H9 (cell line): ENCODE measurements around the gene INSIG1. TPM values are rescaled to one million over a fixed set of nuclear protein-coding genes. Genes with fewer than 3 reads are reported as not detected.

Source experiments
- DNase-seq: peaks from one replicate; pipeline ENCODE4 v3.0.0-alpha.2; 2017
- H2AFZ ChIP-seq: one replicate; pipeline ENCODE4 v1.6.1; 2013; ENCODE audit warnings: mild to moderate bottlenecking, low read length, control low read depth, moderate library complexity
- H2AK5ac ChIP-seq: 2 replicates; pipeline ENCODE4 v1.6.1; 2013; ENCODE audit warnings: low read length, control low read depth, mixed read lengths; ENCODE audit not compliant: insufficient read length
- H2BK120ac ChIP-seq: one replicate; pipeline ENCODE4 v1.6.1; 2013; ENCODE audit warnings: low read depth, mild to moderate bottlenecking, low read length, control low read depth, inconsistent platforms; ENCODE audit not compliant: poor library complexity, severe bottlenecking
- H2BK12ac ChIP-seq: 2 replicates; pipeline ENCODE4 v1.6.1; 2013; ENCODE audit warnings: low read length, control low read depth, mixed read lengths, low read depth; ENCODE audit not compliant: insufficient read length
- H2BK15ac ChIP-seq: 2 replicates; pipeline ENCODE4 v1.6.1; 2013; ENCODE audit warnings: low read depth, low read length, control low read depth
- H2BK20ac ChIP-seq: one replicate; pipeline ENCODE4 v1.6.1; 2013; ENCODE audit warnings: low read depth, mild to moderate bottlenecking, low read length, control low read depth, inconsistent platforms; ENCODE audit not compliant: poor library complexity, severe bottlenecking
- H2BK5ac ChIP-seq: 2 replicates; pipeline ENCODE4 v1.6.1; 2013; ENCODE audit warnings: low read length, control low read depth, mixed read lengths; ENCODE audit not compliant: insufficient read length
- H3K14ac ChIP-seq: 2 replicates; pipeline ENCODE4 v1.6.1; 2013; ENCODE audit warnings: low read length, control low read depth; ENCODE audit not compliant: insufficient read depth
- H3K18ac ChIP-seq: 2 replicates; pipeline ENCODE4 v1.6.1; 2013; ENCODE audit warnings: low read depth, mild to moderate bottlenecking, mixed read lengths, low read length, control low read depth; ENCODE audit not compliant: insufficient read length
- H3K23ac ChIP-seq: 2 replicates; pipeline ENCODE4 v1.6.1; 2013; ENCODE audit warnings: low read length, control low read depth, mixed read lengths, low read depth; ENCODE audit not compliant: insufficient read length
- H3K23me2 ChIP-seq: 2 replicates; pipeline ENCODE4 v1.6.1; 2013; ENCODE audit warnings: low read depth, mild to moderate bottlenecking, mixed read lengths, low read length, control low read depth; ENCODE audit not compliant: insufficient read length, poor library complexity, severe bottlenecking
- H3K27ac ChIP-seq: 2 replicates; pipeline ENCODE4 v1.5.1; 2013; ENCODE audit warnings: low read length, control low read depth, mixed read lengths, low read depth; ENCODE audit not compliant: insufficient read length
- H3K27me3 ChIP-seq: 2 replicates; pipeline ENCODE4 v1.6.1; 2013; ENCODE audit warnings: low read length, control low read depth, inconsistent platforms; ENCODE audit not compliant: insufficient read depth
- H3K4ac ChIP-seq: 2 replicates; pipeline ENCODE4 v1.6.1; 2013; ENCODE audit warnings: low read depth, mild to moderate bottlenecking, control low read depth, inconsistent platforms, low read length, moderate library complexity
- H3K4me1 ChIP-seq: 2 replicates; pipeline ENCODE4 v1.6.1; 2013; ENCODE audit warnings: low read length, control low read depth, inconsistent platforms; ENCODE audit not compliant: insufficient read depth
- H3K4me2 ChIP-seq: 2 replicates; pipeline ENCODE4 v1.6.1; 2013; ENCODE audit warnings: low read length, control low read depth, mixed read lengths; ENCODE audit not compliant: insufficient read length, insufficient read depth
- H3K56ac ChIP-seq: 2 replicates; pipeline ENCODE4 v1.6.1; 2013; ENCODE audit warnings: low read depth, mild to moderate bottlenecking, mixed read lengths, low read length, control low read depth; ENCODE audit not compliant: insufficient read length
- H3K79me1 ChIP-seq: 2 replicates; pipeline ENCODE4 v1.6.1; 2013; ENCODE audit warnings: low read depth, mild to moderate bottlenecking, moderate library complexity, low read length, control low read depth, inconsistent platforms; ENCODE audit not compliant: insufficient read depth, poor library complexity, severe bottlenecking
- H3K79me2 ChIP-seq: 2 replicates; pipeline ENCODE4 v1.6.1; 2013; ENCODE audit warnings: low read length, control low read depth, inconsistent platforms; ENCODE audit not compliant: insufficient read depth
- H3K9ac ChIP-seq: 2 replicates; pipeline ENCODE4 v1.6.1; 2013; ENCODE audit warnings: low read length, control low read depth, mixed read lengths; ENCODE audit not compliant: insufficient read length; ENCODE audit errors: extremely low read depth
- H3K9me3 ChIP-seq: one replicate; pipeline ENCODE4 v1.6.1; 2013; ENCODE audit warnings: low read depth, low read length, inconsistent platforms; ENCODE audit not compliant: control insufficient read depth
- H3T11ph ChIP-seq: one replicate; pipeline ENCODE4 v1.6.1; 2013; ENCODE audit warnings: mild to moderate bottlenecking, low read length, control low read depth, inconsistent platforms
- H4K20me1 ChIP-seq: one replicate; pipeline ENCODE4 v1.6.1; 2013; ENCODE audit not compliant: control insufficient read depth, insufficient read length, insufficient read depth
- H4K5ac ChIP-seq: 2 replicates; pipeline ENCODE4 v1.6.1; 2013; ENCODE audit warnings: low read depth, mild to moderate bottlenecking, mixed read lengths, low read length, control low read depth; ENCODE audit not compliant: insufficient read length
- H4K8ac ChIP-seq: replicated peaks from 2 replicates; pipeline ENCODE4 v1.6.1; 2013; ENCODE audit warnings: low read length, control low read depth, mixed read lengths, low read depth; ENCODE audit not compliant: insufficient read length
- H4K91ac ChIP-seq: 2 replicates; pipeline ENCODE4 v1.6.1; 2013; ENCODE audit warnings: low read depth, mild to moderate bottlenecking, moderate library complexity, mixed read lengths, low read length, control low read depth; ENCODE audit not compliant: insufficient read length
- H3K27ac Mint-ChIP-seq, 3 experiments: 2 replicates in 2 of 3; 3 replicates in 1 of 3; pipeline ENCODE4 v1.8.0; 2020 to 2021; ENCODE audit warnings: mixed read lengths in 3 of 3, mild to moderate bottlenecking in 1 of 3, moderate library complexity in 1 of 3
- H3K27me3 Mint-ChIP-seq: 2 replicates; pipeline ENCODE4 v1.8.0; 2021; ENCODE audit warnings: low read depth, mild to moderate bottlenecking, moderate library complexity, mixed read lengths
- H3K36me3 Mint-ChIP-seq, 3 experiments: 2 replicates in 2 of 3; 3 replicates in 1 of 3; pipeline ENCODE4 v1.8.0; 2020 to 2021; ENCODE audit warnings: low read depth in 3 of 3, mixed read lengths in 3 of 3; ENCODE audit not compliant: insufficient read depth in 1 of 3
- H3K4me1 Mint-ChIP-seq, 2 experiments: 2 replicates each; pipeline ENCODE4 v1.8.0; 2020; ENCODE audit warnings: mixed read lengths in 2 of 2
- H3K4me3 Mint-ChIP-seq, 2 experiments: 2 replicates in 1 of 2; 3 replicates in 1 of 2; pipeline ENCODE4 v1.8.0; 2020 to 2021; ENCODE audit warnings: mild to moderate bottlenecking in 2 of 2, mixed read lengths in 2 of 2, moderate library complexity in 1 of 2
- H3K9me3 Mint-ChIP-seq, 2 experiments: 2 replicates in 1 of 2; 3 replicates in 1 of 2; pipeline ENCODE4 v1.8.0; 2020; ENCODE audit warnings: mild to moderate bottlenecking in 2 of 2, mixed read lengths in 2 of 2, moderate library complexity in 1 of 2
- WGBS: extraction: QIAGEN DNeasy Blood & Tissue Kit; methylation state at CpG from one replicate; pipeline ENCODE4 v1.1.7; 2013; ENCODE audit warnings: missing lambda C conversion rate, low lambda C conversion rate, mixed read lengths; ENCODE audit not compliant: insufficient read length; ENCODE audit errors: extremely low coverage; 5-methylcytosine and 5-hydroxymethylcytosine counted together
- total RNA-seq: library from RNA; stranded (reverse); gene quantifications from 2 replicates; pipeline ENCODE4 v1.2.1, GENCODE V29; 2021
- TF ChIP-seq, protein P1 (sequence below): fragments of 200-600 bp; sonication (generic); conservative IDR thresholded peaks from 3 replicates; pipeline ENCODE4 v1.8.0; 2021; ENCODE audit warnings: antibody characterized with exemption, mild to moderate bottlenecking

The INSIG1 gene
- total RNA-seq, 1 experiment from 2014 or later, result 23.3 TPM

DNA sequence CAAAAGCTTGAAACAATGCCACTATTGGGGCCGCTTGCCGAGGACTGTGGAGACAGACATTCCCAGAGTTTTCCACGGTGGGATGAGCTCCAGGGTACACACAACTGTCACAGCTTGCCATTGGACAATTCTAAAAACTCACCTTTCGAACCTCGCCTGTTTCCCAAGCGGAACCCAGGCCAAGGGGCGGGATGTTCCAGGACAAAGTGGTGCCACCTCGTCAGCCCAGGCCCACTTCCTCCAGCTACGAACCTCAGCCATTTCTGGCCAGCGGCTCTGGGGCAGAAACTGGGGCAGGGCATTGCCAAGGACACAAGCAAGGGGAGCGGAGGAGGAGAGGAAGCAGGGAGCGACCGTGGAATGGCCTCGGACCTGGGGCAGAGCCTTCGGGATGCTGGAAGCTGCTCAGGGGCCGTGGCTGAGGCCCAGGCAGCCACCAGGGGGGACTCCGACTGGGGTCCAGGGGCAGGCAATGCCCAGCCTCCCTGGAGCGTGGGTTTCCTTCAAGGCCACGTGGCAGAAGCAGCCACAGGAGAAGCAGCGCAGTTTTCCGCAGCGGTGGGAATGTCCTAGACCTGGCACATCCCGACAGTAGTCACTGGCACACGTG is 44.7 kb upstream of the INSIG1 start:
- H3K27me3 Mint-ChIP-seq, result peaks cover 15% of the 10 kb centered on the region
- H2BK5ac ChIP-seq, result no peak overlapping the region
- no peaks in the 10 kb centered on the region for H4K20me1 ChIP-seq
- WGBS, result no CpG with 5 or more reads among the region's 24 CpGs
- H2BK12ac ChIP-seq, result no peak overlapping the region
- DNase-seq, result no peak
- no peaks in the 10 kb centered on the region for H3K27me3 ChIP-seq
- no peaks in the 10 kb centered on the region for H3K4me1 ChIP-seq
- no peak overlapping the region for H3K27ac ChIP-seq
- TF ChIP-seq, protein P1, sequence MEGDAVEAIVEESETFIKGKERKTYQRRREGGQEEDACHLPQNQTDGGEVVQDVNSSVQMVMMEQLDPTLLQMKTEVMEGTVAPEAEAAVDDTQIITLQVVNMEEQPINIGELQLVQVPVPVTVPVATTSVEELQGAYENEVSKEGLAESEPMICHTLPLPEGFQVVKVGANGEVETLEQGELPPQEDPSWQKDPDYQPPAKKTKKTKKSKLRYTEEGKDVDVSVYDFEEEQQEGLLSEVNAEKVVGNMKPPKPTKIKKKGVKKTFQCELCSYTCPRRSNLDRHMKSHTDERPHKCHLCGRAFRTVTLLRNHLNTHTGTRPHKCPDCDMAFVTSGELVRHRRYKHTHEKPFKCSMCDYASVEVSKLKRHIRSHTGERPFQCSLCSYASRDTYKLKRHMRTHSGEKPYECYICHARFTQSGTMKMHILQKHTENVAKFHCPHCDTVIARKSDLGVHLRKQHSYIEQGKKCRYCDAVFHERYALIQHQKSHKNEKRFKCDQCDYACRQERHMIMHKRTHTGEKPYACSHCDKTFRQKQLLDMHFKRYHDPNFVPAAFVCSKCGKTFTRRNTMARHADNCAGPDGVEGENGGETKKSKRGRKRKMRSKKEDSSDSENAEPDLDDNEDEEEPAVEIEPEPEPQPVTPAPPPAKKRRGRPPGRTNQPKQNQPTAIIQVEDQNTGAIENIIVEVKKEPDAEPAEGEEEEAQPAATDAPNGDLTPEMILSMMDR, result no peak
- H2AFZ ChIP-seq, result no peak overlapping the region
- H3K4me2 ChIP-seq, result no peak overlapping the region
- H3K4me3 Mint-ChIP-seq, result no peak overlapping the region
- no peaks in the 10 kb centered on the region; a peak in 1 of 7 replicates for H3K36me3 Mint-ChIP-seq
- H4K8ac ChIP-seq, result no peak overlapping the region
- no peak overlapping the region for H4K91ac ChIP-seq
- no peak overlapping the region for H2BK15ac ChIP-seq
- no peak overlapping the region for H3K23ac ChIP-seq
- H2AK5ac ChIP-seq, result no peak overlapping the region
- H3K14ac ChIP-seq, result no peak overlapping the region
- no peak overlapping the region for H2BK120ac ChIP-seq
- H2BK20ac ChIP-seq, result no peak overlapping the region
- no peak overlapping the region for H3K9ac ChIP-seq
- no peak overlapping the region for H3T11ph ChIP-seq
- H3K4me1 Mint-ChIP-seq, result no peaks in the 10 kb centered on the region
- no peak overlapping the region for H3K27ac Mint-ChIP-seq
- no peaks in the 10 kb centered on the region for H3K79me1 ChIP-seq
- H3K4ac ChIP-seq, result no peak overlapping the region
- H3K56ac ChIP-seq, result no peak overlapping the region
- no peaks in the 10 kb centered on the region for H3K9me3 ChIP-seq
- no peaks in the 10 kb centered on the region for H3K79me2 ChIP-seq
- no peaks in the 10 kb centered on the region for H3K23me2 ChIP-seq
- H3K18ac ChIP-seq, result no peak overlapping the region
- H4K5ac ChIP-seq, result no peak overlapping the region
- H3K9me3 Mint-ChIP-seq, result no peaks in the 10 kb centered on the region
